Stimulated activated effector memory CD8-positive, alpha-beta T cell treated with anti-CD3 and anti-CD28 coated beads, Interleukin-12 subunit alpha, Interleukin-12 subunit beta, amount 100 ng/mL, for 72 hours (primary cell): ENCODE data around the gene CTNND2.
A peak's percentile ranks its signal among the peaks of the same experiment; 100 is the strongest.
"Not testable (repeated sequence)": the region's sequence is repeated elsewhere in the genome, so short reads cannot be mapped to it uniquely, and the experiment has no call there.

Source experiments
- ATAC-seq: fragments of 150-1000 bp; cut with Tn5 transposase; 2 replicates; pipeline ENCODE4 v1.10.0; 2021
- DNase-seq, 2 donors: peaks; one replicate each; pipeline ENCODE4 v3.0.0; 2021 to 2022; ENCODE audit warnings: low spot score in 2 of 2
- H3K27ac Mint-ChIP-seq: one replicate; pipeline ENCODE4 v1.8.0; 2022; ENCODE audit warnings: mild to moderate bottlenecking, mixed read lengths
- H3K36me3 Mint-ChIP-seq: one replicate; pipeline ENCODE4 v1.8.0; 2022; ENCODE audit warnings: mild to moderate bottlenecking, mixed read lengths
- H3K4me1 Mint-ChIP-seq: one replicate; pipeline ENCODE4 v1.8.0; 2022; ENCODE audit warnings: mixed read lengths
- H3K4me3 Mint-ChIP-seq: one replicate; pipeline ENCODE4 v1.8.0; 2022; ENCODE audit warnings: mild to moderate bottlenecking, mixed read lengths
- H3K9me3 Mint-ChIP-seq: one replicate; pipeline ENCODE4 v1.8.0; 2022; ENCODE audit warnings: mixed read lengths

CTNND2 gene

DNA sequence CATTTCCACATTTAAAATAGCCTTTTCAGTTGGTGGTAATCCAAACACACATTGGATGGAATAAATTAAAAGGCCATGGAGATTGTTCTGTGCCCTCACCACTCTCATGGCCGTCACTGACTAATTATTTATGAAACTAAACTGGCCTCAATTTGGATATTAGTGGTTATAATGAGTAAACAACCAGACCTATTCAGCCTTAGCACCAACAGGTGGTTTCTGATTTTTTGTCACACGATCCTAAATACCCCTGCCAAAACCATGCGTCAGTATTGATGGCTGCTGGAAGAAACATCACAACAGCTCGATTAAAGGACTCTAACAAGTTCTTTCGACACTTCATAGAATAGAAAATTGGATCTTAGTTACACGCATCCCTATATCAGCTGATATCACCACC lies 867.2 kb downstream of the CTNND2 start:
- H3K4me1 Mint-ChIP-seq: no peaks in the 10 kb centered on the region
- no peak overlapping the region for H3K27ac Mint-ChIP-seq
- H3K4me3 Mint-ChIP-seq: no peak overlapping the region
- no peaks in the 10 kb centered on the region for H3K36me3 Mint-ChIP-seq
- ATAC-seq (no peak), DNase-seq (no peak)
- H3K9me3 Mint-ChIP-seq: no peaks in the 10 kb centered on the region

DNA sequence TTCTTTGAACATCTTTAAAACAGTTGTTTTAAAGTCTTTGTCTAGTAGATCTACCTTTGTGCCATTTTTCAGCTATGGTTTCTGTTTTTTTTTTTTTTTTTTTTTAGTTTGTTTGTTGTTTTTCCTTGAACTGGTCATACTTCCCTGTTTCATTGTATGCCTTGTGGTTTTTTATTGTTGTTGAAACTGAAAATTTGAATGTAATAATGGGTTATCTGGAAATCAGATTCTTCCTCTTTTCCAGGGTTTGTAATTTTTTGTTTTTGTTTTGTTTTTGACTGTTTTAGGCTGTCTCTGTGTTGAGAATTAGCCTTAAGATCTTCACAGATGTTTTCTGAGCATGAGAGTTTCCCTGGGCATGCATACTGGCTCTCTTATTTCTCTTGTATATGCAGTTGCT lies 873.6 kb downstream of the CTNND2 start:
- Mint-ChIP-seq H3K9me3 (peaks cover 11% of the 10 kb centered on the region), H3K4me1 (no peaks in the 10 kb centered on the region), H3K36me3 (no peaks in the 10 kb centered on the region), H3K27ac (no peak overlapping the region), H3K4me3 (no peak overlapping the region)
- ATAC-seq (no peak), DNase-seq (no peak)

DNA sequence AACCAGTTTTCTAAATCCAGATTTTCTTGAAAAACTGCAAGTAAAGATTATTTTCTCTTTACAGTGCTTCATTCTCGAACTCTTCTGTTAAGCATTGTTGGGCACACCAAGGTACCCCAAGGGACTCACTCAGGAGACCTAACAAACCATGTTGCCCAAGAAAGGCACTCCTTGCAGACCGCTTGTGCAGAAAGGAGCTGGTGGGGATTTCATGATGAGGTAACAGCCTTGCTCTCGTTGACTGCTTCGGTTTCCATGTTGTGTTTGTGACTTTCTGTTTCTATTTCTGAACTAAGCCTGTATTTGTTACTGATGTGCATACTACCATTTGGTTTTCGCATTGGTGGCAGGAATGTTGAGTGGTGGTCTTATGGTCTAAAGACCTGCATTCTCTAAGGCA lies 876.6 kb downstream of the CTNND2 start:
- DNase-seq: no peak
- no peak overlapping the region for H3K4me3 Mint-ChIP-seq
- peaks cover 11% of the 10 kb centered on the region for H3K9me3 Mint-ChIP-seq
- H3K4me1 Mint-ChIP-seq: no peaks in the 10 kb centered on the region
- no peak for ATAC-seq
- no peak overlapping the region for H3K27ac Mint-ChIP-seq
- H3K36me3 Mint-ChIP-seq: no peaks in the 10 kb centered on the region

DNA sequence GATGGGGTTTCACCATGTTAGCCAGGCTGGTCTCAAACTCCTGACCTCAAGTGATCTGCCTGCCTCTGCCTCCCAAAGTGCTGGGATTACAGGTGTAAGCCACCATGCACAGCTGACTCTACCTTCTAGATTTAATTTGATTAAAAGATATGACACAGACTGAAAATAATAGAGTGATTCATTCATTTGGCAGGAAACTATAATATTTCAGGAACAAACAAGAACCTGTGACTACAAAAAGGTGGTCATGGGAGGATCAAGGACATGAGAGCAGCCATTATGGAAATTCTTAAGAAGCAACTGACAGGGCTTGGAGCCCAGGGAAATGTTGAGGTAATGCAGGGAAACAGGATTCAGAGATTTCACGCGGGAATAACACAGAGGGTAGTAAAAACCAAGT lies 877.7 kb downstream of the CTNND2 start:
- Mint-ChIP-seq H3K27ac (no peak overlapping the region), H3K4me1 (no peaks in the 10 kb centered on the region), H3K4me3 (no peak overlapping the region), H3K9me3 (peaks cover 13% of the 10 kb centered on the region), H3K36me3 (no peaks in the 10 kb centered on the region)
- ATAC-seq: no peak
- DNase-seq: no peak

DNA sequence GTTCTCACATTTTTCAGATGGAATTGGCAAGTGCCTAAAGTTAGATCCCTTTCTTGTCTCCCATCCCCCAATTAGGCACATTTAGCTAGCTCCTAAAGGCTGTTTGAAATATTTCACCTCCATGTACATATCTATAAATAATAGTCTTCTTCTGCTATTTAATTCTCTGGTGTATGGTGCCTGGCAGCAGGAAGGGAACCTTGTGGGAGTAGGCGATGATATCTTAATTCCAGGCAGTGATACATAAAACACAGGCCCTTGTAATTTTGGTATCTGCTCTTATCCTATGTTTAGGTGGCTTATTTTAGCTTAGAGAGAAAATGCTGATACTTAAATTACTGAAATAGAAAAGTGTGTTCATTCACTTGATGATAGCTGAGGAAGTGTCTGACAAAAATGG lies 880.3 kb downstream of the CTNND2 start:
- DNase-seq (peak in 1 of 2 donors; percentile 17), ATAC-seq (no peak)
- Mint-ChIP-seq H3K27ac (no peak overlapping the region), H3K9me3 (peaks cover 2% of the 10 kb centered on the region), H3K4me3 (no peak overlapping the region), H3K36me3 (no peaks in the 10 kb centered on the region), H3K4me1 (no peaks in the 10 kb centered on the region)

- DNase-seq (peak in 1 of 2 donors; percentile 13), ATAC-seq (no peak)
- no peaks in the 10 kb centered on the region for H3K36me3 Mint-ChIP-seq
- H3K4me1 Mint-ChIP-seq: no peaks in the 10 kb centered on the region
- no peak overlapping the region for H3K27ac Mint-ChIP-seq
- no peak overlapping the region for H3K4me3 Mint-ChIP-seq
- no peaks in the 10 kb centered on the region for H3K9me3 Mint-ChIP-seq
These were observed 890.5 kb downstream of the CTNND2 start for GRCh38 chr5:11013793-11014192.

- no peak for ATAC-seq
- H3K27ac Mint-ChIP-seq: no peak overlapping the region
- H3K36me3 Mint-ChIP-seq: no peaks in the 10 kb centered on the region
- no peaks in the 10 kb centered on the region for H3K4me1 Mint-ChIP-seq
- no peak overlapping the region for H3K4me3 Mint-ChIP-seq
- no peaks in the 10 kb centered on the region for H3K9me3 Mint-ChIP-seq
- DNase-seq: no peak
These were observed 892.0 kb downstream of the CTNND2 start for GRCh38 chr5:11012295-11012694.

DNA sequence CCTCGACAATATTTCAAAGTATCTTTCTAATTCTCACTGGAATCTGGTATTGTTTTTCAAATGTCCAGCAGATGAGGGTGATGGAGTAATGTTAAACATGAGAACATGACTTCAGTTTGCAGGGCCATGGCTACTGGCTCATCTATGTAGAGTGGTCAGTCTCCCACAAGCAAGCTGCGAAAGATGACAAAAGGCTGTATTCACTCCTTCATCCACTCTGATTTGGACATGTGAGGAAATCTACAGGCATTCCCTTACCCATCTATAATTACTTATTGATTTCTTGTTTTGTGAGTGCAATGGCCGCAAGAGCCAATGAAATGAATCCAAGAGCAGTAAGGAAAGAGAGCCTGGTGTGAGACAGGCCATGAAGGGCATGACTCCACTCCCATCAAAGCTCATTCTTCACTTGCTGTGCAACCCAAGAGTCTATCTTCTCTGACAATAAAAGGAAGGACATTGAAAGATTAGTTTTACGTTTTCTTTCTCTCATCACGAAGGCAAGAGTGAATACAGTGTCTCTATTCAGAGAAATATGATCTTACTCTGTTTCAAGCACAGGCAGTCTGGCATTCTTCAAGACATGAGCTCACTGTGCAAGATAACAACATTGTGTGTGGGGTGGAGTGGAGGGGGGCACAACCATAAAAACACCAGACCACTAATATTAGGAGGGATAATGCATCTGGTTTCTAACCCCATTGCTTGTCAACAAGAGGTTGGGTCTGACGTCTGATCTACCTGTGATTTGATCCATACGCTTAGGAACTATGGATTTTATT lies 893.6 kb downstream of the CTNND2 start:
- Mint-ChIP-seq H3K4me3 (no peak overlapping the region), H3K4me1 (no peaks in the 10 kb centered on the region), H3K27ac (no peak overlapping the region), H3K9me3 (no peaks in the 10 kb centered on the region), H3K36me3 (no peaks in the 10 kb centered on the region)
- no peak for ATAC-seq
- DNase-seq: no peak

DNA sequence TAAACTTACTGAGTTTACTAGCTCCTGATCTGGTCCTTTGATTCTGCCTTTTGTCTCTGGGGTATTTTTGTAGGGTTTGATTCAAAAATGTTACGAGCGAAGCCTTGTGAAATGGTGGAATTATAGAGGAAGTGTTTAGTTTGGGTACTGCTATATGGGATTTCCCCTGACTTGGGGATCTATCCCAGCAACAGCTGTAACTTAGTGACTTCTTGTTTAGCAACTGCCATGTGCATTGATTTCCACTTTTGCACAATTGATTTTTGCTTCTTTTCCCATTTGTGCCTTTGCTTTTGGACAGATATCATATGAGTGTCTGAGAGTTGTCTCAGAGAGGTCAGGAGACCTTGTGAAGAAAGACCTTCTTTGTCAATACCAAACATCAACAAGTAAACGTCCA lies 894.7 kb downstream of the CTNND2 start:
- DNase-seq (peak in 1 of 2 donors; percentile 13), ATAC-seq (no peak)
- Mint-ChIP-seq H3K4me1 (no peaks in the 10 kb centered on the region), H3K9me3 (no peaks in the 10 kb centered on the region), H3K4me3 (no peak overlapping the region), H3K27ac (no peak overlapping the region), H3K36me3 (no peaks in the 10 kb centered on the region)

DNA sequence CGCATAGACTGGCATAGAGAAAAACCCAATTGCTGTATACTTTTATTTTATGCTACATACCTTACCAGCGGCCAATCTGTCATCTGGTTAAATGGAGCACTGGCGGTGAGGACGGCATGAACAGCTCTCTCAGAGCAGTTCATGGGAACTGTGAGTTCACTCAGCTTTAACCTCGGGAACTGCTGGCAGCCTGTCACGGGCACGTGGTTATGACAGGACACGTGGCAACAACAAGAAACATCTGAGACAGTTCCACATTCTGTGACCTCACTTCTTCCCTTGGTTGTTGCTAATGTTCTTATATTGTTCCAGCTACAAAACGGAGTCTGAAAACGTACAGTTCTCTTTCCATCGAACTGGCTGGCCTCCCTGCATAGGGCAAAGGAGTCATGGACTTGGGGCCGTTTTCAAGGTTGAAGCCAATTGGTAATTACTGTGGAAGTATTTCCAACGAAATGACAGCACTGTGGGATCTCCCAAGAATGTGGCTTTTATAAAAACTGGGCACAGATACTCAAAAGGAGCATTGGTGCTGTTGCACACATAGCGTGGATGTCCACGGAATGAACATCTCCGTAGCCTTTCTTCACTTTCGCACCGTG lies 896.9 kb downstream of the CTNND2 start:
- Mint-ChIP-seq H3K4me1 (no peaks in the 10 kb centered on the region), H3K36me3 (no peaks in the 10 kb centered on the region), H3K9me3 (no peaks in the 10 kb centered on the region), H3K27ac (no peak overlapping the region), H3K4me3 (no peak overlapping the region)
- DNase-seq (peak in 1 of 2 donors; percentile 12), ATAC-seq (no peak)

DNA sequence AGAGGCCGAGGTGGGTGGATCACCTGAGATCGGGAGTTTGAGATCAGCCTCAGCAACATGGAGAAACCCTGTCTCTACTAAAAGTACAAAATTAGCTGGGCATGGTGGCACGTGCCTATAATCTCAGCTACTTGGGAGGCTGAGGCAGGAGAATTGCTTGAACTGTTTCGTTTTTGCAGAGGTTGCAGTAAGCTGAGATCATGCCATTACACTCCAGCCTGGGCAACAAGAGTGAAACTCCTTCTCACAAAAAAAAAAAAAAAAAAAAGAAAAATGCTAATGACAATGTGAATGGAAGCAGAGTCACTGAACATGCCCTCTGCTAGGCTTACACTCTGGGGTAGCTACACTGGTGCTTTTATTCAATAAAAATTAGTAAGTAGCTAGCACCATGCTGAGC lies 899.7 kb downstream of the CTNND2 start:
- H3K9me3 Mint-ChIP-seq, ATAC-seq, H3K36me3 Mint-ChIP-seq: not testable (repeated sequence)

DNA sequence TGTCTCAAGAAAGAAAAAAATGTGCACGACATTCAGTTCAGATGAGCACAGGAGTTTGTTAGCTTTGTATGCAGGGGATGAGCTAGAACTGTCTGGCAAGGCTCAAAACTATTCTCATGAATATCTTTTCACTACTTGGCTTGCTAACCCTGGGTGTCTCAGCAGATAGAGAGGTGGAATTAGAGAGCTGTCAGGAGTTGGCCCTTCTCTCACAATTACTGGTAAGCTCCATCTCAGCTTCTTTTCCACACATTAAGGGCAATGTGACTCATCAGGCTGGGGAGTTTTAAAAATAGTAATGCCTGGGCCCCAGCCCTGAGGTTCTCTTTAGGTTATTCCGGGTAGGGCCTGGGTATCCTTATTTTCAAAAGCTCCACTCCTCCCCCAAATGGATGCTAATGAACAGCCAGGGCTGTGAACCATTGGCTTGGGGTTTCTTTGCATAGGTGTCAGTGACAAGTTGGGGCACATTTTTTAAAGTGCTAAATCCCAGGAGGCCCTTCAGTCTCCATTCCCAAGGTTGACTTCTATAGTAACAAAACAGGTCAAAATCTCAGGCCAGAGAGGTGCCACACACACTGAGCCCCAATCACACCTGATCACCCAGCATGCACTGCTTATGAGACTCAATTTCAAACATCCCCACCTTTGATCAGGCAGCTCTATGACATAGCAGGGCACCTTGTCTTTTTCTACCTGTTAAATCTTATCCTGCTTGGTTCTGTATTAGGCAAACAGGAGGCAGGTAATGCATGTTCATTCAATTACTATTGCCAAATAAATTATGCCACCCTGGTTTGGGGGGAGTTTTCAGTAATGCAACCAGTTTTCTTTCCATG lies 903.5 kb downstream of the CTNND2 start:
- ATAC-seq (peak; percentile 25), DNase-seq (no peak)
- Mint-ChIP-seq H3K9me3 (no peaks in the 10 kb centered on the region), H3K36me3 (no peaks in the 10 kb centered on the region), H3K4me1 (no peaks in the 10 kb centered on the region), H3K4me3 (no peak overlapping the region), H3K27ac (no peak overlapping the region)

More for the DNA sequence above, 899.7 kb downstream of the CTNND2 start:
- H3K4me1 Mint-ChIP-seq, H3K27ac Mint-ChIP-seq, H3K4me3 Mint-ChIP-seq, DNase-seq: not testable (repeated sequence)

DNA sequence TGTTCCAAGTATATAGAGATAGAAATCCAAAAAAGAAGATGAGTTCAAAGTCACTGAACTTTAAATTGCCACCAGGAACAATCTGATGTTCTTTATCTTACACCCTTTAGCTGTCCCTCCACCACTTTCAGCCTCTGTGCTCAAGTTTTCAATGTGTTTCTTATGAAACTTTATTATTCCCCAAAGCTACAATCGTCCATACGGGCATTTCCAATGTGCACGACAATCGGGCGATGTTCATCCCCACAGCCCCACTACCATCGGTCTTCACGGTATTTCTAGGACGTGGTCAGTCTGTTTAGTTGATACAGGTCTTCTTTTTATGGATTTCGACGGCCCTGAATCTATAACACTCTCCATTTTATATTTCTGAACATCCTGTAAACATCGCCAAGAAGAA lies 904.5 kb downstream of the CTNND2 start:
- Mint-ChIP-seq H3K4me1 (no peaks in the 10 kb centered on the region), H3K9me3 (no peaks in the 10 kb centered on the region), H3K27ac (no peak overlapping the region), H3K36me3 (no peaks in the 10 kb centered on the region), H3K4me3 (no peak overlapping the region)
- no peak for DNase-seq
- ATAC-seq: no peak

- H3K36me3 Mint-ChIP-seq: no peaks in the 10 kb centered on the region
- ATAC-seq: no peak
- no peak overlapping the region for H3K4me3 Mint-ChIP-seq
- no peak for DNase-seq
- no peaks in the 10 kb centered on the region for H3K9me3 Mint-ChIP-seq
- H3K27ac Mint-ChIP-seq: no peak overlapping the region
- no peaks in the 10 kb centered on the region for H3K4me1 Mint-ChIP-seq
These were observed 908.4 kb downstream of the CTNND2 start for GRCh38 chr5:10995891-10996290.

DNA sequence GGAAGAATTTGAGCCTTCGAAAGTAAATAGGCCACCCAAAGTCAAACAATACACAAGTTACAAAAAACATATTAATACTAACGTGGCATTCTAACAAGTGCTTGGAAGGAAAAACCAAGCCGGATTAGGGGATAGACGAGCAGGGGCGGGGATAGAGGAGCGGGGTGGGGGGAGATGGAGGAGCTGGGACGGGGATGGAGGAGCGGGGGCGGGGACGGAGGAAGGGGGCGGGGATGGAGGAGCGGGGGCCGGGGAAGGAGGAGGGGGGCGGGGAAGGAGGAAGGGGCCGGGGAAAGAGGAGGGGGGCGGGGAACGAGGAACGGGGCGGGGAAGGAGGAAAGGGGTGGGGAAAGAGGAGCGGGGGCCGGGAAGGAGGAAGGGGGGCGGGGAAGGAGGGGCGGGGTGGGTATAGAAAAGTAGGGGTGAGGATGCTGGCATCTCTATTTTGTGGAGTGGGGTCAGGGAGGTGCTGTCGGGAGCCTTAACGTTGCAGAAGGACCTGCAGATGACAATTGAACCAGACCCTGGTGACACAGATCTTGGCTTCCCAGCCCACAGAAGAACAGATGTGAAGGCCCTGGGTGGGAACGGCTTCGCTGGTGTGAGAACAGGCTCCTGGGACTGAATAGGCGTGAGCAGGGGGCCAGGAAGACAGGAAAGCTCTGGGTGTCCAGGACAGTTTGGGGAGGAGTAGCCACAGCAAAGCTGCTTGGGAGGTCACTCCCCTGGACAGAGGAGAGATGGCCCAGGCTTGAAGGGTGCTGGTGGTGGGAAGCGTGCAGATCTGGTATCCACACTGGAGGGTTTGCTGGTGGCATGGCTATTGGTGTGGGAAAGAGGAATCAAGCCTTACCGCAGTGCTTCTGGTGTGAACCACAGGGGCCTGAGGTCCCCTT lies 909.9 kb downstream of the CTNND2 start:
- Mint-ChIP-seq H3K4me1 (no peaks in the 10 kb centered on the region), H3K27ac (no peak overlapping the region), H3K9me3 (no peaks in the 10 kb centered on the region), H3K4me3 (no peak overlapping the region), H3K36me3 (no peaks in the 10 kb centered on the region)
- peak; percentile 13 for ATAC-seq
- no peak for DNase-seq
